Body of pancreas (tissue), 4 donors: ENCODE measurements around the gene BLTP2.

Source experiments
- POLR2A ChIP-seq, 3 donors: fragments of 450-650 bp; IDR thresholded peaks; one replicate each; pipeline ENCODE4 v1.6.1; 2016; ENCODE audit warnings: antibody characterized with exemption in 3 of 3, mild to moderate bottlenecking in 2 of 3
- TF ChIP-seq, protein P1 (sequence below), 7 experiments: fragments of 450-650 bp in 4 of 7; fragments of 200-600 bp in 3 of 7; sonication (generic) in 3 of 7; IDR thresholded peaks; one replicate each; pipeline ENCODE4 v1.5.1; 2016 to 2019; ENCODE audit warnings: antibody characterized with exemption in 7 of 7

DNA sequence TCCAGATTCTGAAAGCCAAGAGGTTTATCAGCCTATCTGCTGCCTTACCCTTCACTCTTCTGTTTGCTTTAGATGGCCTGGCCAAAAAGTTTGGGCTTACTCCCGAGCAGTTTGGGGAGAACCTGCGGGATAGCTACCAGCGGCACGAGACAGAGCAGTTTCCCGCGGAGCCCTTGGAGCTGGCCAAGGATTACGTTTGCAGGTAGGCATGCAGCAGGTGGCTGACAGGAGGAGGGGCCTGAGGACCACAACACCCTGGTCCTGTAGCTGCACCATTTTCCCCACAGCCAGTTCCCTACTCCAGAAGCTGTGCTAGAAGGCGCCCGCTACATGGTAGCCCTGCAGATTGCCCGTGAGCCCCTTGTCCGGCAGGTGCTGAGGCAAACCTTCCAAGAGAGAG lies 37.7 kb upstream of the BLTP2 start:
- TF ChIP-seq POLR2A (IDR thresholded peaks at IDR 0.05) = no peak
- TF ChIP-seq, protein P1, sequence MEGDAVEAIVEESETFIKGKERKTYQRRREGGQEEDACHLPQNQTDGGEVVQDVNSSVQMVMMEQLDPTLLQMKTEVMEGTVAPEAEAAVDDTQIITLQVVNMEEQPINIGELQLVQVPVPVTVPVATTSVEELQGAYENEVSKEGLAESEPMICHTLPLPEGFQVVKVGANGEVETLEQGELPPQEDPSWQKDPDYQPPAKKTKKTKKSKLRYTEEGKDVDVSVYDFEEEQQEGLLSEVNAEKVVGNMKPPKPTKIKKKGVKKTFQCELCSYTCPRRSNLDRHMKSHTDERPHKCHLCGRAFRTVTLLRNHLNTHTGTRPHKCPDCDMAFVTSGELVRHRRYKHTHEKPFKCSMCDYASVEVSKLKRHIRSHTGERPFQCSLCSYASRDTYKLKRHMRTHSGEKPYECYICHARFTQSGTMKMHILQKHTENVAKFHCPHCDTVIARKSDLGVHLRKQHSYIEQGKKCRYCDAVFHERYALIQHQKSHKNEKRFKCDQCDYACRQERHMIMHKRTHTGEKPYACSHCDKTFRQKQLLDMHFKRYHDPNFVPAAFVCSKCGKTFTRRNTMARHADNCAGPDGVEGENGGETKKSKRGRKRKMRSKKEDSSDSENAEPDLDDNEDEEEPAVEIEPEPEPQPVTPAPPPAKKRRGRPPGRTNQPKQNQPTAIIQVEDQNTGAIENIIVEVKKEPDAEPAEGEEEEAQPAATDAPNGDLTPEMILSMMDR (IDR thresholded peaks at IDR 0.05) = no peak
